Parathyroid adenoma (tissue), 2 donors: Measurements from ENCODE around the gene THY1.

ENCODE experiments used
- H2AFZ ChIP-seq: fragments of 300-600 bp; sonication (generic); one replicate; pipeline ENCODE4 v1.7.0; 2017; ENCODE audit warnings: antibody characterized with exemption, mild to moderate bottlenecking
- H3K27ac ChIP-seq: fragments of 300-600 bp; sonication (generic); one replicate; pipeline ENCODE4 v1.7.0; 2017
- H3K27me3 ChIP-seq: fragments of 300-600 bp; sonication (generic); one replicate; pipeline ENCODE4 v1.7.0; 2017; ENCODE audit warnings: low read length; ENCODE audit not compliant: control insufficient read depth, insufficient read depth
- H3K36me3 ChIP-seq: fragments of 300-600 bp; sonication (generic); one replicate; pipeline ENCODE4 v1.7.0; 2017; ENCODE audit warnings: low read length; ENCODE audit not compliant: control insufficient read depth, insufficient read depth
- H3K4me1 ChIP-seq: fragments of 300-600 bp; sonication (generic); one replicate; pipeline ENCODE4 v1.7.0; 2017; ENCODE audit warnings: control low read depth
- H3K4me2 ChIP-seq: fragments of 300-600 bp; sonication (generic); one replicate; pipeline ENCODE4 v1.7.0; 2017; ENCODE audit warnings: low read length
- H3K4me3 ChIP-seq: fragments of 300-600 bp; sonication (generic); one replicate; pipeline ENCODE4 v1.7.0; 2017; ENCODE audit warnings: low read depth, low read length
- H3K79me2 ChIP-seq: fragments of 300-600 bp; sonication (generic); one replicate; pipeline ENCODE4 v1.7.0; 2017; ENCODE audit warnings: control low read depth
- H3K9ac ChIP-seq: fragments of 300-600 bp; sonication (generic); one replicate; pipeline ENCODE4 v1.7.0; 2017; ENCODE audit warnings: mild to moderate bottlenecking
- H3K9me3 ChIP-seq: fragments of 300-600 bp; sonication (generic); one replicate; pipeline ENCODE4 v1.7.0; 2017; ENCODE audit warnings: low read length; ENCODE audit not compliant: control insufficient read depth
- TF ChIP-seq, protein P1 (sequence below): fragments of 300-600 bp; sonication (generic); IDR thresholded peaks from one replicate; pipeline ENCODE4 v1.7.0; 2017; ENCODE audit warnings: antibody characterized with exemption, mild to moderate bottlenecking
- donor health status: primary hyperparathyroidism.

The THY1 gene

DNA sequence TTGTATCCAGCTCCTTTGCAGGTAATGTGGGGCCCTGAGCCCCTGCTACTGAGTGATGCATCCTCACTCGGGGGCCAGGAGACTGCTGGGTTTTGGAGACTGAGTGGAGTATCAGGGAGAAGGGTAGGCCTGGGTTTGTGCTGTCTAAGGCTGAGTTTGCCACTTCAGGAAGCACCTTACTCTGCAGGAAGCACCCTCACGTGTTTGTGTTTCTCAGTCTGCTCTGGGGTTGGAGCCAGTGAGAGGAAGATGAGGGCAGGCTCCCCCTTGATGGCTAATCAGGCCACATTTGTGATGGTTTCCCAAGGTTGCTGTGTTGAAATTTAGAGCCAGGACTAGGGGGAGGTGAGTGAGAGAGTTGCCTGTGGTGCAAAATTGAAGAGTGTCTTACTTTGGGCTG, 13.7 kb upstream of the THY1 start:
- no peaks in the 10 kb centered on the region for H3K9me3 ChIP-seq
- no peak overlapping the region for H3K4me3 ChIP-seq
- TF ChIP-seq, protein P1, sequence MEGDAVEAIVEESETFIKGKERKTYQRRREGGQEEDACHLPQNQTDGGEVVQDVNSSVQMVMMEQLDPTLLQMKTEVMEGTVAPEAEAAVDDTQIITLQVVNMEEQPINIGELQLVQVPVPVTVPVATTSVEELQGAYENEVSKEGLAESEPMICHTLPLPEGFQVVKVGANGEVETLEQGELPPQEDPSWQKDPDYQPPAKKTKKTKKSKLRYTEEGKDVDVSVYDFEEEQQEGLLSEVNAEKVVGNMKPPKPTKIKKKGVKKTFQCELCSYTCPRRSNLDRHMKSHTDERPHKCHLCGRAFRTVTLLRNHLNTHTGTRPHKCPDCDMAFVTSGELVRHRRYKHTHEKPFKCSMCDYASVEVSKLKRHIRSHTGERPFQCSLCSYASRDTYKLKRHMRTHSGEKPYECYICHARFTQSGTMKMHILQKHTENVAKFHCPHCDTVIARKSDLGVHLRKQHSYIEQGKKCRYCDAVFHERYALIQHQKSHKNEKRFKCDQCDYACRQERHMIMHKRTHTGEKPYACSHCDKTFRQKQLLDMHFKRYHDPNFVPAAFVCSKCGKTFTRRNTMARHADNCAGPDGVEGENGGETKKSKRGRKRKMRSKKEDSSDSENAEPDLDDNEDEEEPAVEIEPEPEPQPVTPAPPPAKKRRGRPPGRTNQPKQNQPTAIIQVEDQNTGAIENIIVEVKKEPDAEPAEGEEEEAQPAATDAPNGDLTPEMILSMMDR = no peak
- H3K4me1 ChIP-seq = no peaks in the 10 kb centered on the region
- H3K9ac ChIP-seq = no peak overlapping the region
- H3K79me2 ChIP-seq = no peaks in the 10 kb centered on the region
- no peak overlapping the region for H2AFZ ChIP-seq
- H3K36me3 ChIP-seq = no peaks in the 10 kb centered on the region
- H3K27ac ChIP-seq = no peak overlapping the region
- H3K27me3 ChIP-seq = no peaks in the 10 kb centered on the region
- H3K4me2 ChIP-seq = no peak overlapping the region

DNA sequence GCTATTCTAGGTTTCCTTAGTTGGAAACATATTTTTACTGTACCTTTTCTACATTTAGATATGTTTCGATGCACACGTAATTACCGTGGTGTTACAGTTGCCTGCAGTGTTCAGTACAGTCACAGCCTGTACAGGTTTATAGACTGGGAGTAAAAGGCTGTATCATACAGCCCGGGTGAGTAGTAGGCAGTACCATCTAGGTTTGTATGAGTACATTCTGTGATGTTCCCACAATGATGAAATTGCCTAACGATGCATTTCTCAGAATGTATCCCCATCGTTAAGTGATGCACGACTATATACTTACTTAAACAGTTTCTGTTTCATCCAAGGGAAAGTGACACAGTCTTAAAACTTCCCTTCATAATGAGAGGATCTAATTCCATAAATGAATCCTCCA, 13.1 kb upstream of the THY1 start:
- no peaks in the 10 kb centered on the region for H3K4me1 ChIP-seq
- H3K36me3 ChIP-seq = no peaks in the 10 kb centered on the region
- H3K27ac ChIP-seq = no peak overlapping the region
- H3K4me3 ChIP-seq = no peak overlapping the region
- TF ChIP-seq, protein P1 = no peak
- no peaks in the 10 kb centered on the region for H3K79me2 ChIP-seq
- H3K9me3 ChIP-seq = no peaks in the 10 kb centered on the region
- H3K27me3 ChIP-seq = no peaks in the 10 kb centered on the region
- H3K9ac ChIP-seq = no peak overlapping the region
- H3K4me2 ChIP-seq = no peak overlapping the region
- no peak overlapping the region for H2AFZ ChIP-seq

DNA sequence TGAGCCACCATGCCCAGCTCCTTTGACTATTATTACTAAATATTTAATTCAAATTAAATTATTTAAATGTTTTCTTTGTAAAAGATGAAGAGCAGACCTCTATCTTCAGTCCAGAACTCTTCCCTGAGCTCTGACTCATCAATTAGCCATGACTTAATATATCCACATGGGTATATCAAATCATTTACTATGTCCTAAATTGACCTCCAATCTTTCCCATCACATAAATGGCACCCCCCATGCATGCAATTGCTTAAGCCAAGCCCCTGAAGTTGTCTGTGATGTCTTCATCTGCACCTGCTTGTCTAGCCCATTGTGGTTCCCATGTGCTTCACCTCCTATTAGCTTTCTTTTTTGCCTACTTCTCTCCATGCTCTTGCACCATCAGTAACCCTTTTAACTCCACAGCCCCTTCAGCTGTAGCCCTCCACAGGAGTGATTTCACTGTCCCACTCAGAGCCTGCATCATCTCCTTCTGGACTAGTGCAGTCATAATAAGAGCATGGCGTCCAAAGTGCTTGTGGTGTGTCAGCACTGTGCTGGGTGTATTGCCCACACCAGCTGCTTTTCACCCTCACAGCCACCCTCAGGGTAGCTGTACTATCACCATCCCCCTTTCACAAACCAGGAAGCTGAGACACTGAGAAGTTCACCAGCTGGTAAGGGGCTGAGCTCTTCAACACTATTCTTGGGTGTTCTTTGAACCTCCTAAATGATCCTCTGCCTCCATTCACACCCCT, 11.8 kb upstream of the THY1 start:
- H3K4me1 ChIP-seq = no peaks in the 10 kb centered on the region
- H3K79me2 ChIP-seq = no peaks in the 10 kb centered on the region
- H3K9ac ChIP-seq = no peak overlapping the region
- H2AFZ ChIP-seq = no peak overlapping the region
- TF ChIP-seq, protein P1 = no peak
- no peak overlapping the region for H3K4me3 ChIP-seq
- H3K27me3 ChIP-seq = no peaks in the 10 kb centered on the region
- H3K36me3 ChIP-seq = no peaks in the 10 kb centered on the region
- no peak overlapping the region for H3K4me2 ChIP-seq
- no peaks in the 10 kb centered on the region for H3K9me3 ChIP-seq
- H3K27ac ChIP-seq = no peak overlapping the region

DNA sequence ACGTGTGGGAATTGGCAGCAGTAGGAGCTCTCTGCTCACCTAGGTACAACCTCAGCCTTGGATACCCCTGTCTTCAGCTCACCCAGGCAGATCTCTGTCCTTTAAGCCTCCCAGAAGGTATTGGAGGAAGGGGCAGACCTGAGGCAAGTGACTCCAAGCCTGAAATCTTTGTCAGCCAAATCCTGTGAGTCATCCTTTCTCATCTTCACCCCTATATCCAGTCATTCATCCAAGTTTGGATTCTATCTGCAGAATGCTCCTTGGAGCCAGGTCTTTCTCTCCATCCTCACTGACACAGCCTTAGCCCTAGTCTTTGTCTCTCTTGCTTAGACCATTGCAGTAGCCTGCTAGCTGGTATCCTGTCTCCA, 10.4 kb upstream of the THY1 start:
- no peaks in the 10 kb centered on the region for H3K36me3 ChIP-seq
- TF ChIP-seq, protein P1 = no peak
- no peaks in the 10 kb centered on the region for H3K9me3 ChIP-seq
- H3K9ac ChIP-seq = no peak overlapping the region
- H3K27ac ChIP-seq = no peak overlapping the region
- no peaks in the 10 kb centered on the region for H3K4me1 ChIP-seq
- H3K27me3 ChIP-seq = no peaks in the 10 kb centered on the region
- H3K4me3 ChIP-seq = no peak overlapping the region
- no peaks in the 10 kb centered on the region for H3K79me2 ChIP-seq
- no peak overlapping the region for H2AFZ ChIP-seq
- no peak overlapping the region for H3K4me2 ChIP-seq
